ENCODE data around the gene GK.

DNA sequence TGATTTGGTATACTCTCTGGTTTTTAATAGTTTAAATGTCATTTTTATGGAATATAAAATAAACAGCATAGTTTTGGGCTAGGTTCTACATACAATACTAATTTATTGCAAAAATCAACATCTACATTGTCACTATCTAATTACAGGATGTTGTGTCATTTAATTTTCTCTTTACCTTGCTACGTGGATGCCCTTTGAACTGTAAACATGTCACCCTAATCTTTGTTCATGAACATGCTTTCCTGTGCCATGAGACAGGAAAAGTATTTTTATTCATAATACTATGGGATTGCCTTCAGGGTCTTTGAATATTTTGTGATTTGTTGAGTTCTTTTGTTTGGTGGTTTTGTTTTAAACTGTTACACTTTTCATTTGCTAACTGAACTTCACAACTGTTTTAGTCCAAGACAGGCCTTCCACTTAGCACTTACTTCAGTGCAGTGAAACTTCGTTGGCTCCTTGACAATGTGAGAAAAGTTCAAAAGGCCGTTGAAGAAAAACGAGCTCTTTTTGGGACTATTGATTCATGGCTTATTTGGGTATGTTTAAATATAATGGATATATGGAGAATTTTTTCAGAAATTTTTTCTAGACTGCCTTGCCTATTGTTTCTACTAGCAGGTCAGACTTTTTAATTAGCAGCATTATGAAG lies 40.9 kb downstream of the GK start:
- TF ChIP-seq CTCF (IDR thresholded peaks at IDR 0.05; ENCODE audit: low read length) (no peak), EZH2 (IDR thresholded peaks at IDR 0.05; ENCODE audit: borderline replicate concordance, low read length) (no peak)
